ENCODE measurements around the gene VEGFC. TPM values are rescaled to one million over a fixed set of nuclear protein-coding genes. Genes with fewer than 3 reads are reported as not detected.

The VEGFC gene
- total RNA-seq, 2 experiments from 2014 or later: not detected

GRCh38 chr4:176788248-176788647 is 4.5 kb downstream of the VEGFC start:
- no peaks in the 10 kb centered on the region for H3K9me3 Mint-ChIP-seq
- peaks cover 5% of the 10 kb centered on the region for H3K4me1 Mint-ChIP-seq (ENCODE audit: low read depth)
- DNase-seq (no peak), ATAC-seq (no peak)
- H3K27me3 Mint-ChIP-seq: peaks cover 26% of the 10 kb centered on the region
- H3K36me3 Mint-ChIP-seq (ENCODE audit: low read depth): no peaks in the 10 kb centered on the region
- intact Hi-C loops (cut with micrococcal nuclease): no loop called here
- no peak overlapping the region for H3K27ac Mint-ChIP-seq
- CTCF ChIA-PET: no interaction called here
- no peak overlapping the region for H3K4me3 Mint-ChIP-seq
- POLR2A ChIA-PET: no interaction called here
- TF ChIP-seq CTCF (IDR thresholded peaks at IDR 0.05): no peak

GRCh38 chr4:176784816-176785215 is 7.9 kb downstream of the VEGFC start:
- POLR2A ChIA-PET: no interaction called here
- CTCF ChIA-PET: no interaction called here
- Mint-ChIP-seq H3K36me3 (ENCODE audit: low read depth) (no peaks in the 10 kb centered on the region), H3K9me3 (no peaks in the 10 kb centered on the region), H3K27me3 (peaks cover 9% of the 10 kb centered on the region), H3K4me3 (no peak overlapping the region), H3K4me1 (ENCODE audit: low read depth) (no peaks in the 10 kb centered on the region), H3K27ac (no peak overlapping the region)
- no peak for DNase-seq
- no peak for TF ChIP-seq CTCF (IDR thresholded peaks at IDR 0.05)
- intact Hi-C loops (cut with micrococcal nuclease): no loop called here
- no peak for ATAC-seq

DNA sequence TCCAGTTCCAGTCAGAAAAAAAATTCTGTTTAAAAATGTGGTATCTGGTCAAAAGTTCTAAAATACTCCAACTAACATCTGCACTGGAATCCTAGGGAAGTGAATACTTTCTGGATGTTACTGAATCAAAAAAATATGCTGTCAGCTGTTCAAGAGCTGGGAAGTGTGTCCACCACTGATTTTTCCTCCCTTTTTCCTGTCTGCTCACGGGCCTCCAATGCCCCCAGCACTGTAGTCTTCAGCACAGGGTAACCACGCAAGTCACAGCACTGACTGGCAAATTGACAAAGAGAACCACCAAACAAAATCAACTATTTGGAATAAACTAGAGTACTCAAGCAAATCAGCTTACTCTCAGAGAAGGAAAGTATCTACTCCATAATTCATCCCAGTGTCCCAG is 9.9 kb downstream of the VEGFC start:
- Mint-ChIP-seq H3K4me1 (ENCODE audit: low read depth) (no peaks in the 10 kb centered on the region), H3K9me3 (no peaks in the 10 kb centered on the region), H3K4me3 (no peak overlapping the region), H3K27me3 (peaks cover 4% of the 10 kb centered on the region), H3K27ac (no peak overlapping the region), H3K36me3 (ENCODE audit: low read depth) (no peaks in the 10 kb centered on the region)
- no peak for DNase-seq
- intact Hi-C loops (cut with micrococcal nuclease): no loop called here
- no peak for TF ChIP-seq CTCF (IDR thresholded peaks at IDR 0.05)
- ChIA-PET POLR2A (no interaction called here), CTCF (no interaction called here)
- no peak for ATAC-seq

GRCh38 chr4:176782191-176782590 is 10.5 kb downstream of the VEGFC start:
- no peaks in the 10 kb centered on the region for H3K4me1 Mint-ChIP-seq (ENCODE audit: low read depth)
- ChIA-PET POLR2A (no interaction called here), CTCF (no interaction called here)
- TF ChIP-seq CTCF (IDR thresholded peaks at IDR 0.05): no peak
- DNase-seq (no peak), ATAC-seq (no peak)
- H3K27me3 Mint-ChIP-seq: peaks cover 4% of the 10 kb centered on the region
- no peak overlapping the region for H3K27ac Mint-ChIP-seq
- no peak overlapping the region for H3K4me3 Mint-ChIP-seq
- intact Hi-C loops (cut with micrococcal nuclease): no loop called here
- no peaks in the 10 kb centered on the region for H3K36me3 Mint-ChIP-seq (ENCODE audit: low read depth)
- H3K9me3 Mint-ChIP-seq: no peaks in the 10 kb centered on the region

- ATAC-seq: no peak
- H3K27ac Mint-ChIP-seq: no peak overlapping the region
- intact Hi-C loops (cut with micrococcal nuclease): no loop called here
- H3K27me3 Mint-ChIP-seq: peaks cover 4% of the 10 kb centered on the region
- H3K36me3 Mint-ChIP-seq (ENCODE audit: low read depth): no peaks in the 10 kb centered on the region
- H3K4me1 Mint-ChIP-seq (ENCODE audit: low read depth): no peaks in the 10 kb centered on the region
- no peak overlapping the region for H3K4me3 Mint-ChIP-seq
- no peak for TF ChIP-seq CTCF (IDR thresholded peaks at IDR 0.05)
- ChIA-PET CTCF (no interaction called here), POLR2A (no interaction called here)
- no peaks in the 10 kb centered on the region for H3K9me3 Mint-ChIP-seq
- no peak for DNase-seq
Measured at GRCh38 chr4:176781739-176782100, 11.0 kb downstream of the VEGFC start.
